WTC11 (cell line): ENCODE measurements around the gene TMX4. TPM values are rescaled to one million over a fixed set of nuclear protein-coding genes. Genes with fewer than 3 reads are reported as not detected.

ENCODE experiments used
- ATAC-seq: fragments of 200-7000 bp; cut with Tn5 transposase; 2 replicates; pipeline ENCODE4 v1.10.0; 2021; ENCODE audit warnings: mild to moderate bottlenecking, moderate library complexity
- CTCF ChIA-PET: fragments of 300-600 bp; sonication (Branson Sonifier 250); formaldehyde crosslinking; loops from one replicate; lab custom pipeline; 2021; ENCODE audit warnings: antibody characterized with exemption; lab: Charles Lee
- POLR2A ChIA-PET: fragments of 350-600 bp; sonication (Branson Sonifier 250); formaldehyde crosslinking; loops from one replicate; lab custom pipeline; 2021; ENCODE audit warnings: antibody characterized with exemption; lab: Charles Lee
- DNase-seq: peaks from one replicate; pipeline ENCODE4 v3.0.0; 2021; ENCODE audit warnings: low spot score
- H3K27ac Mint-ChIP-seq: 2 replicates; pipeline ENCODE4 v1.8.0; 2021; ENCODE audit warnings: mixed read lengths
- H3K27me3 Mint-ChIP-seq: 2 replicates; pipeline ENCODE4 v1.8.0; 2021; ENCODE audit warnings: low read depth, mild to moderate bottlenecking, moderate library complexity, mixed read lengths
- H3K36me3 Mint-ChIP-seq: 2 replicates; pipeline ENCODE4 v1.8.0; 2021; ENCODE audit warnings: mixed read lengths
- H3K4me1 Mint-ChIP-seq: 2 replicates; pipeline ENCODE4 v1.8.0; 2022; ENCODE audit warnings: mixed read lengths
- H3K4me3 Mint-ChIP-seq: 2 replicates; pipeline ENCODE4 v1.8.0; 2021; ENCODE audit warnings: mild to moderate bottlenecking, moderate library complexity, mixed read lengths
- H3K9me3 Mint-ChIP-seq: 2 replicates; pipeline ENCODE4 v1.8.0; 2021; ENCODE audit warnings: mixed read lengths
- AR ChIP-seq: fragments of 250-450 bp; sonication (Bioruptor Pico); IDR thresholded peaks from 2 replicates; pipeline ENCODE4 v1.9.0; 2021; ENCODE audit warnings: mild to moderate bottlenecking
- ATF2 ChIP-seq: sonication (generic); formaldehyde crosslinking; IDR thresholded peaks from 2 replicates; pipeline ENCODE4 v1.8.1; 2022; ENCODE audit warnings: low read depth, missing genetic modification reagents, borderline replicate concordance
- EMX1 ChIP-seq: fragments of 250-450 bp; sonication (Bioruptor Pico); IDR thresholded peaks from 2 replicates; pipeline ENCODE4 v1.8.0; 2021; ENCODE audit warnings: mild to moderate bottlenecking
- FOXJ3 ChIP-seq: sonication (generic); formaldehyde crosslinking; IDR thresholded peaks from 2 replicates; pipeline ENCODE4 v1.9.0; 2021; ENCODE audit warnings: missing genetic modification reagents, mild to moderate bottlenecking, borderline replicate concordance
- FOXP1 ChIP-seq: sonication (generic); formaldehyde crosslinking; IDR thresholded peaks from 2 replicates; pipeline ENCODE4 v1.8.0; 2022; ENCODE audit warnings: missing genetic modification reagents, mild to moderate bottlenecking, moderate library complexity, borderline replicate concordance
- GRHL2 ChIP-seq: fragments of 250-450 bp; sonication (Bioruptor Pico); IDR thresholded peaks from 2 replicates; pipeline ENCODE4 v1.8.0; 2022; ENCODE audit warnings: mild to moderate bottlenecking, moderate library complexity; ENCODE audit not compliant: insufficient replicate concordance, severe bottlenecking
- JAZF1 ChIP-seq: fragments of 250-450 bp; sonication (Bioruptor Pico); IDR thresholded peaks from 2 replicates; pipeline ENCODE4 v1.9.0; 2021; ENCODE audit warnings: moderate library complexity, mild to moderate bottlenecking, inconsistent platforms
- NFYB ChIP-seq: sonication (generic); formaldehyde crosslinking; conservative IDR thresholded peaks from 2 replicates; pipeline ENCODE4 v1.8.0; 2022; ENCODE audit warnings: low read depth, missing genetic modification reagents
- PRDM15 ChIP-seq: sonication (generic); formaldehyde crosslinking; IDR thresholded peaks from 2 replicates; pipeline ENCODE4 v1.8.0; 2022; ENCODE audit warnings: missing genetic modification reagents
- RELA ChIP-seq: sonication (generic); formaldehyde crosslinking; IDR thresholded peaks from 2 replicates; pipeline ENCODE4 v1.8.1; 2022; ENCODE audit warnings: missing genetic modification reagents, mild to moderate bottlenecking, borderline replicate concordance
- USF2 ChIP-seq: sonication (generic); formaldehyde crosslinking; IDR thresholded peaks from 2 replicates; pipeline ENCODE4 v1.8.1; 2023; ENCODE audit warnings: mild to moderate bottlenecking, missing genetic modification reagents, moderate library complexity
- ZBTB43 ChIP-seq: sonication (generic); formaldehyde crosslinking; IDR thresholded peaks from 2 replicates; pipeline ENCODE4 v1.8.1; 2023; ENCODE audit warnings: mild to moderate bottlenecking, missing genetic modification reagents
- ZNF263 ChIP-seq: sonication (generic); formaldehyde crosslinking; IDR thresholded peaks from 2 replicates; pipeline ENCODE4 v1.8.1; 2022; ENCODE audit warnings: low read depth, mild to moderate bottlenecking, moderate library complexity, missing genetic modification reagents
- ZNF317 ChIP-seq: sonication (generic); formaldehyde crosslinking; IDR thresholded peaks from 2 replicates; pipeline ENCODE4 v1.8.1; 2023; ENCODE audit warnings: low read depth, mild to moderate bottlenecking, moderate library complexity, missing genetic modification reagents, borderline replicate concordance
- ZNF512 ChIP-seq: sonication (generic); formaldehyde crosslinking; IDR thresholded peaks from 2 replicates; pipeline ENCODE4 v1.8.1; 2022; ENCODE audit warnings: missing genetic modification reagents, borderline replicate concordance
- ZNF671 ChIP-seq: fragments of 250-450 bp; sonication (Bioruptor Pico); IDR thresholded peaks from 2 replicates; pipeline ENCODE4 v1.8.0; 2021; ENCODE audit warnings: mild to moderate bottlenecking
- total RNA-seq: library from RNA; stranded (reverse); gene quantifications from 3 replicates; pipeline ENCODE4 v1.2.3, GENCODE V29; 2021

TMX4 gene
- total RNA-seq, 1 experiment from 2014 or later = 9.8 TPM

- CTCF ChIA-PET = interaction anchor here (1.1 to 2.6 kb wide), 2 partner anchors 41 to 701 kb away, joined by 3 to 6 read pairs; no protein-coding TSS in a partner anchor
- Mint-ChIP-seq H3K27ac (no peak overlapping the region), H3K36me3 (no peaks in the 10 kb centered on the region), H3K9me3 (no peaks in the 10 kb centered on the region), H3K4me3 (no peak overlapping the region), H3K27me3 (peaks cover 6% of the 10 kb centered on the region; the same call in 1 of the 2 replicates), H3K4me1 (peaks cover 11% of the 10 kb centered on the region)
- POLR2A ChIA-PET = no interaction called here
- no peak for DNase-seq
- no peak for ATAC-seq
- no peak for TF ChIP-seq GRHL2 (CRISPR knock-in tag)
- no peak for TF ChIP-seq JAZF1 (CRISPR knock-in tag)
- no peak for TF ChIP-seq NFYB (CRISPR knock-in tag)
- no peak for TF ChIP-seq RELA (CRISPR knock-in tag)
- no peak for TF ChIP-seq FOXJ3 (CRISPR knock-in tag)
- TF ChIP-seq USF2 = no peak
- no peak for TF ChIP-seq AR (CRISPR knock-in tag)
- no peak for TF ChIP-seq ZNF317
- TF ChIP-seq ZNF512 (CRISPR knock-in tag) = no peak
- TF ChIP-seq ATF2 (CRISPR knock-in tag) = no peak
- no peak for TF ChIP-seq FOXP1 (CRISPR knock-in tag)
Measured at GRCh38 chr20:8021541-8022269, 2.1 kb upstream of the TMX4 start.

- CTCF ChIA-PET = interaction anchor here (0.6 to 2.6 kb wide), 5 partner anchors 23 to 702 kb away, joined by 3 to 6 read pairs (median 4); no protein-coding TSS in a partner anchor
- H3K27me3 Mint-ChIP-seq = peaks cover 6% of the 10 kb centered on the region; the same call in 1 of the 2 replicates
- POLR2A ChIA-PET = interaction anchor here (0.7 to 1.0 kb wide), 2 partner anchors 10 to 84 kb away, joined by 3 to 4 read pairs; no protein-coding TSS in a partner anchor
Measured at GRCh38 chr20:8020314-8021079, 936 bp upstream of the TMX4 start.

GRCh38 chr20:8019998-8020247, 362 bp upstream of the TMX4 start:
- CTCF ChIA-PET = interaction anchor here (0.6 to 2.6 kb wide), 6 partner anchors 24 to 703 kb away, joined by 3 to 6 read pairs (median 4); no protein-coding TSS in a partner anchor
- H3K27ac Mint-ChIP-seq = peak overlapping the region; percentile 65; the same call in 1 of the 2 replicates
- POLR2A ChIA-PET = interaction anchor here (0.7 to 1.0 kb wide), 2 partner anchors 11 to 83 kb away, joined by 3 to 4 read pairs; no protein-coding TSS in a partner anchor
- H3K36me3 Mint-ChIP-seq = no peaks in the 10 kb centered on the region
- H3K4me3 Mint-ChIP-seq = no peak overlapping the region
- no peaks in the 10 kb centered on the region for H3K9me3 Mint-ChIP-seq
- no peak for DNase-seq
- peaks cover 11% of the 10 kb centered on the region for H3K4me1 Mint-ChIP-seq
- peaks cover 6% of the 10 kb centered on the region; the same call in 1 of the 2 replicates for H3K27me3 Mint-ChIP-seq
- no peak for ATAC-seq
- TF ChIP-seq EMX1 (CRISPR knock-in tag) (no peak), ZNF671 (no peak), RELA (CRISPR knock-in tag) (no peak), ZBTB43 (CRISPR knock-in tag) (no peak), ZNF263 (no peak), PRDM15 (CRISPR knock-in tag) (no peak), FOXP1 (CRISPR knock-in tag) (no peak)

More at GRCh38 chr20:8020314-8021079, 936 bp upstream of the TMX4 start:
- Mint-ChIP-seq H3K4me3 (no peak overlapping the region), H3K4me1 (peaks cover 11% of the 10 kb centered on the region), H3K27ac (no peak overlapping the region), H3K36me3 (no peaks in the 10 kb centered on the region), H3K9me3 (no peaks in the 10 kb centered on the region)
- DNase-seq = no peak
- TF ChIP-seq ZNF317 = no peak
- no peak for ATAC-seq
